Large intestine (tissue), 3 donors: ENCODE results near the gene TENM3. TPM values are rescaled to one million over a fixed set of nuclear protein-coding genes. Genes with fewer than 3 reads are reported as not detected.

Source experiments
- DNase-seq, 2 donors: peaks; one replicate each; pipeline versions ENCODE4 v3.0.0 to v3.0.0-alpha.2; 2013
- H3K27ac ChIP-seq: one replicate; pipeline ENCODE4 v1.5.1; 2013; ENCODE audit warnings: low read length
- H3K27me3 ChIP-seq: 2 replicates; pipeline ENCODE4 v1.6.1; 2013; ENCODE audit warnings: low read length; ENCODE audit not compliant: control insufficient read depth, insufficient read depth
- H3K36me3 ChIP-seq: 2 replicates; pipeline ENCODE4 v1.6.1; 2013; ENCODE audit warnings: low read length; ENCODE audit not compliant: control insufficient read depth, insufficient read depth
- H3K4me1 ChIP-seq: one replicate; pipeline ENCODE4 v1.6.1; 2013; ENCODE audit warnings: low read length; ENCODE audit not compliant: control insufficient read depth, insufficient read depth
- H3K4me3 ChIP-seq: one replicate; pipeline ENCODE4 v1.5.1; 2013; ENCODE audit warnings: low read length
- H3K9me3 ChIP-seq: one replicate; pipeline ENCODE4 v1.6.1; 2013; ENCODE audit warnings: mild to moderate bottlenecking, low read depth, low read length, moderate library complexity; ENCODE audit not compliant: control insufficient read depth
- WGBS: methylation state at CpG from one replicate; pipeline ENCODE4 v1.1.5; 2013; ENCODE audit warnings: low lambda C conversion rate; ENCODE audit not compliant: insufficient coverage; 5-methylcytosine and 5-hydroxymethylcytosine counted together
- polyA plus RNA-seq: library from polyadenylated mRNA; unstranded; fragments of 120-200 nt; gene quantifications from one replicate; pipeline ENCODE4 v1.2.1, GENCODE V29; 2013

Gene TENM3
- polyA plus RNA-seq, 1 donor: 11.9 TPM

GRCh38 chr4:182625193-182625592, 382.0 kb downstream of the TENM3 start:
- no CpG with 5 or more reads among the region's 16 CpGs for WGBS
- H3K4me1 ChIP-seq: no peaks in the 10 kb centered on the region
- no peak overlapping the region for H3K27ac ChIP-seq
- no peaks in the 10 kb centered on the region for H3K27me3 ChIP-seq
- H3K4me3 ChIP-seq: no peak overlapping the region
- H3K9me3 ChIP-seq: no peaks in the 10 kb centered on the region
- no peaks in the 10 kb centered on the region for H3K36me3 ChIP-seq
- no peak for DNase-seq

GRCh38 chr4:182627996-182628395, 384.8 kb downstream of the TENM3 start:
- H3K4me3 ChIP-seq: no peak overlapping the region
- WGBS: 73% methylated on average over 2 of the region's 6 CpGs
- peak in 1 of 2 donors; percentile 20 for DNase-seq
- no peaks in the 10 kb centered on the region for H3K4me1 ChIP-seq
- H3K27ac ChIP-seq: no peak overlapping the region
- no peaks in the 10 kb centered on the region for H3K36me3 ChIP-seq
- H3K27me3 ChIP-seq: no peaks in the 10 kb centered on the region
- no peaks in the 10 kb centered on the region for H3K9me3 ChIP-seq

- Histone ChIP-seq H3K4me1 (no peaks in the 10 kb centered on the region), H3K27ac (no peak overlapping the region), H3K4me3 (no peak overlapping the region), H3K9me3 (no peaks in the 10 kb centered on the region), H3K27me3 (no peaks in the 10 kb centered on the region), H3K36me3 (no peaks in the 10 kb centered on the region)
- DNase-seq: no peak
- 76% methylated on average over 2 of the region's 6 CpGs for WGBS
These were observed 385.3 kb downstream of the TENM3 start for GRCh38 chr4:182628544-182628943.

- Histone ChIP-seq H3K4me3 (no peak overlapping the region), H3K36me3 (no peaks in the 10 kb centered on the region), H3K27ac (no peak overlapping the region), H3K9me3 (no peaks in the 10 kb centered on the region), H3K27me3 (no peaks in the 10 kb centered on the region), H3K4me1 (no peaks in the 10 kb centered on the region)
- DNase-seq: no peak
- WGBS: no CpG with 5 or more reads among the region's 3 CpGs
These were observed 385.9 kb downstream of the TENM3 start for GRCh38 chr4:182629096-182629495.

- no peak overlapping the region for H3K27ac ChIP-seq
- no peaks in the 10 kb centered on the region for H3K4me1 ChIP-seq
- no peaks in the 10 kb centered on the region for H3K27me3 ChIP-seq
- no peak for DNase-seq
- 70% methylated on average over 2 of the region's 3 CpGs for WGBS
- H3K36me3 ChIP-seq: no peaks in the 10 kb centered on the region
- H3K9me3 ChIP-seq: no peaks in the 10 kb centered on the region
- no peak overlapping the region for H3K4me3 ChIP-seq
These were observed 397.3 kb downstream of the TENM3 start for GRCh38 chr4:182640491-182640890.

- no peaks in the 10 kb centered on the region for H3K4me1 ChIP-seq
- no CpG with 5 or more reads among the region's 8 CpGs for WGBS
- no peaks in the 10 kb centered on the region for H3K27me3 ChIP-seq
- no peak overlapping the region for H3K4me3 ChIP-seq
- H3K27ac ChIP-seq: no peak overlapping the region
- no peaks in the 10 kb centered on the region for H3K9me3 ChIP-seq
- peak; percentile 7 to 39 for DNase-seq
- H3K36me3 ChIP-seq: no peaks in the 10 kb centered on the region
These were observed 397.7 kb downstream of the TENM3 start for GRCh38 chr4:182640932-182641331.

- H3K4me3 ChIP-seq: no peak overlapping the region
- H3K4me1 ChIP-seq: no peaks in the 10 kb centered on the region
- no peak overlapping the region for H3K27ac ChIP-seq
- no peaks in the 10 kb centered on the region for H3K27me3 ChIP-seq
- WGBS: 63% methylated on average over 1 of the region's 2 CpGs
- no peaks in the 10 kb centered on the region for H3K36me3 ChIP-seq
- no peaks in the 10 kb centered on the region for H3K9me3 ChIP-seq
- no peak for DNase-seq
These were observed 399.6 kb downstream of the TENM3 start for GRCh38 chr4:182642831-182643230.

GRCh38 chr4:182643801-182644682, 400.8 kb downstream of the TENM3 start:
- Histone ChIP-seq H3K9me3 (no peaks in the 10 kb centered on the region), H3K27ac (no peak overlapping the region), H3K36me3 (no peaks in the 10 kb centered on the region), H3K4me3 (no peak overlapping the region), H3K27me3 (no peaks in the 10 kb centered on the region), H3K4me1 (no peaks in the 10 kb centered on the region)
- no peak for DNase-seq
- WGBS: 83% methylated on average over 2 of the region's 7 CpGs

GRCh38 chr4:182644683-182645050, 401.5 kb downstream of the TENM3 start:
- WGBS: 83% methylated on average over 1 of the region's 1 CpG
- Histone ChIP-seq H3K36me3 (no peaks in the 10 kb centered on the region), H3K27ac (no peak overlapping the region), H3K27me3 (no peaks in the 10 kb centered on the region), H3K9me3 (no peaks in the 10 kb centered on the region), H3K4me3 (no peak overlapping the region), H3K4me1 (no peaks in the 10 kb centered on the region)
- DNase-seq: no peak

GRCh38 chr4:182645511-182645910, 402.3 kb downstream of the TENM3 start:
- Histone ChIP-seq H3K4me1 (no peaks in the 10 kb centered on the region), H3K4me3 (no peak overlapping the region), H3K9me3 (no peaks in the 10 kb centered on the region), H3K27me3 (no peaks in the 10 kb centered on the region), H3K36me3 (no peaks in the 10 kb centered on the region), H3K27ac (no peak overlapping the region)
- no peak for DNase-seq
- WGBS: no CpG with 5 or more reads among the region's 1 CpG
